HG03354 (cell line): ENCODE data around the gene PCDH9.

Experiments
- ATAC-seq: cut with Tn5 transposase; IDR thresholded peaks from one replicate; pipeline ENCODE4 v1.9.1; 2021; ENCODE audit warnings: mild to moderate bottlenecking; ENCODE audit not compliant: unreplicated experiment, poor library complexity, severe bottlenecking

The PCDH9 gene

GRCh38 chr13:66405908-66406802, 824.0 kb downstream of the PCDH9 start:
- no peak for ATAC-seq

- no peak for ATAC-seq
Measured at GRCh38 chr13:66402546-66402945, 827.6 kb downstream of the PCDH9 start.

GRCh38 chr13:66402066-66402465, 828.1 kb downstream of the PCDH9 start:
- no peak for ATAC-seq

GRCh38 chr13:66400292-66400691, 829.8 kb downstream of the PCDH9 start:
- no peak for ATAC-seq

- ATAC-seq, result no peak
Measured at GRCh38 chr13:66399873-66400272, 830.3 kb downstream of the PCDH9 start.

GRCh38 chr13:66397133-66397532, 833.0 kb downstream of the PCDH9 start:
- ATAC-seq, result no peak

- no peak for ATAC-seq
Measured at GRCh38 chr13:66391322-66391721, 838.8 kb downstream of the PCDH9 start.

GRCh38 chr13:66378894-66379293, 851.2 kb downstream of the PCDH9 start:
- no peak for ATAC-seq

- no peak for ATAC-seq
Measured at GRCh38 chr13:66377569-66377968, 852.6 kb downstream of the PCDH9 start.

GRCh38 chr13:66375756-66376155, 854.4 kb downstream of the PCDH9 start:
- ATAC-seq, result no peak

DNA sequence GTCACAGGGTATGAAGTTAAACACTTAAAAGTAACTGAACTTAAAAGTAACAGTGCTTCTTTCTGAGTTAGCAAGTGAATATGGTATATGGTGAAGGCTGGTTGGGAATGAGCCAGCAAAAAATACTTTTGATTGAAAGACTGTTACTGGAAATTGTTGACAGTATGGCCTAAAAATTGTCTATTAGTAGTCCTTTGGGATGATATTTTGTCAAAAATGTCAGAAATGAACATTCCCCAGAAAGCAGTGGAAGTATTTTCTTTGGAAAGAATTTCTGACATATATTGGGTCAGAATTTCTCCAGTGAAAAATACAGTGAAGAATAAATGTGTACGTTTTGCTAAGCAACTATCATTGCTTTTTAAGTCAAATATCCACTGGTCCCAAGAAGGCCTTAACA, 860.5 kb downstream of the PCDH9 start:
- no peak for ATAC-seq

DNA sequence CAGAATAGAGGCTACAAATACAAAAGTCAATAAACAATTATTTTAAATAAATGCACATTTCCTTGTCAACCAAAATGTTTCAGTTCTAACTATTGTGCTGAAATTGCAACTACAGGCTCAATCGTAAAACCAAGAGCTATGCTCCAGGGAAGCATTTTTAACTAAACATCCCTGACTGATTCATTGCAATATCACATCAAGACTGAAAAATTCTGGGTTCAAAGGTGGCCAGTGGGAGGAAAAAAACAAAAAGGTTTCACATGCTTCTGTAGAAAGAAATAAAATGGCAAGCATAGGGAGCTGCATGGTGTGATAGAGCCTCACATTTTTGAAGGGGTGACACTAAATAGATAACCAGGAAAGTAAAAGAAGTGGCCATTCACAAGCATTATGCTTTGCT, 862.8 kb downstream of the PCDH9 start:
- ATAC-seq, result no peak

GRCh38 chr13:66365101-66365500, 865.0 kb downstream of the PCDH9 start:
- ATAC-seq, result no peak

DNA sequence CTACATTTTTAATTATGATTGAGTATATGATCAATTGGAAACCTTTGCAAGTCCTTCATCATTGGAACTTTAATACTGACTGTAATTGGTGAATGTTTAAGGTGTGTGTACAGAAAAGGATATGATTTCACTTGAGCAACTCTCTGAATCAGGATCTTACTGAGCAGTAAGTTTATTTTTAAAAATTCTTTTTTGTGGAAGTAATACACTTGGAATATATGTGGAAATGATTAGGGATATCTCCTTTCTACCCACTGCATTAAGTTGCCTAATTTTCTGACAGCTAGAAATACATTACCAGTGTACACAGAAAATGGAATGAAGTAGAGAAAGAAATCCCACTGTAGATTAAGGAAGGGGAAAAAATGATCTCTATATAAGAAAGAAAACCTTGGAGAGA, 865.8 kb downstream of the PCDH9 start:
- no peak for ATAC-seq

DNA sequence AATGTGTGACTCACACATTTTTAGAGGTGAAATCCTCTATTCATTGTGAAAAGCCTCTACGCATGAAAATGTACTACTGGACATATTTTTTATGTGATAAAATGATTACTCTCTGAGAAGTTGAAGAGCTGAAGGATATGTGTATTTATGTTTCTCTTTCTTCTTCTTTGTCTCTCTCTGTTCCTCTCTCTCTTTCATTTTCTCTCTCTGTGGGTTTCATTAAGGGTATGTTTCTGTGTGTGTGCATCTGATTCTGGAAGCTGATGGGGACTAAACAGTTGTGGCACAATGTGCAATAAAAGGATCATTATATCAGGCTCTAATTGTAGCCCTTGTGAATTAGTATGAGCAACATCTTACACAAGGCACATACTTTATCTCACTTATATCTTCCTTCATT, 867.7 kb downstream of the PCDH9 start:
- peak; percentile 54 for ATAC-seq

DNA sequence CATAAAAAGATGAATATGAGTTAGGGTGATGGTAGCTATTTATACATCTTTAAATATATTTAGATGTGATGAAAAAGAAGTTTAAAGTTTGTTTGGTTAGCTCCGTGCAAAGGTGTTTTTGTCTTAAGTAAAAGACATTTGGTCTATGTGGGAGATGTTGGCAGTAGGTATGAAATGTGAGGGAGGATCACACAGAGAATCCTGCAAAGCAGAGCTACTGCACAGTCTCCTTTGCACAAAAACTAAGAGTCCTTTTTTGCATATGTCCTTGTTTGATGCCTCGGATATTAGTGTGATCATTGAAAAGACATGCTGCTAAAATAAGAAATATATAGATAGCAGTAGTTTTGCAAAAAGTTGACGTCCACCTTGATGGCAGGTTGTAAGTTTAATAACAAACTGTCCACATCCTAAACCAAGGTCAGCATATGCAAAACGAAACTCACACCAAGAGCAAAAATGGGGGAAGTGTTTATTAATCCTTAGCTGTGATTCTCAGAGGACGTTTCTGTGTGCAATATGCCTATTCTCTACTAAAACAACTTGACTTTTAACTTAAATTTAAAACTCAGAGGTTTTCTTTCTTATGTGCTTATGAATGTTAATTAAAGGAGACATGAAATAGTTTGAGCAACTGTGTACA, 870.1 kb downstream of the PCDH9 start:
- ATAC-seq, result peak; percentile 61

DNA sequence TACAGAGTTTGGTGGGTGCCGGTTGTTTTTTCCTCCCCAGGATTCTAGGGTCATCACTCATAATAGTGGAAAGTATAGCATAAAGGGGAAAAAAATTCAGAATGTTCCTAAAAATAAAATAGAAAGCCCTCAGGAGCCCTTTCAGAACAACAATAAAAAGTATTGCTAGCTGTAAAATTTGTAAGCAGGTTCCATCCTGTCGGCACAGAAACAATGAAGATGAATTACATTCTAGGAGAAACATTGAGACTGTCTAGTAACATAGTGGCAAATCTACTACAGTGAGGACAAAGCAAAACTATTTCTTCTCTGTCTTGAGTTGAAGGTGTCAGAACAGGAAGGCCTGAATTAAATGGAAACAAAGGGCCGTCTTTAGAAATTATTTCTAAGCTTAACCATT, 870.7 kb downstream of the PCDH9 start:
- ATAC-seq, result no peak

- ATAC-seq, result no peak
Measured at GRCh38 chr13:66358564-66358963, 871.6 kb downstream of the PCDH9 start.

DNA sequence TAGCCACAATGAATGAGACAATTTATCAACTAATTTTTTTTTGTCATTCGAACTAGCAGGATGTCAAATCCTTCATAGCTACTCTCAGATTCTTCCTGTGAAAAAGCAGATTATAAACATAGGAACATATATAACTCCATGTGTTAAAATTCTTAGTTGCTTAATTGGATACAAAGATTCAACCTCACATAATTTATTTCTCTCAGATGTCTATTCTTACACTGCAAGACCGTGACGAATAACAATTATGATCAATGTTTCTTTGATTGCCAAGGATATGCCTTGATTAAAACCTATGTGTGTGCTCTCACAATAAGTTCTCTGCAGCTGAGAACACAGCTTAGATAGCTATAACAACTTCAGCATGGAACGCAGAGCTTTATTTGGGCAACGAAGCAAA, 872.7 kb downstream of the PCDH9 start:
- ATAC-seq, result no peak

GRCh38 chr13:66354879-66355751, 875.0 kb downstream of the PCDH9 start:
- no peak for ATAC-seq
